HG02623 (cell line): Measurements from ENCODE around the gene GABBR2.

Experiments used
- ATAC-seq: cut with Tn5 transposase; IDR thresholded peaks from one replicate; pipeline ENCODE4 v1.9.1; 2021; ENCODE audit warnings: moderate library complexity; ENCODE audit not compliant: unreplicated experiment

GABBR2 gene

GRCh38 chr9:98378794-98379193 is 329.9 kb downstream of the GABBR2 start:
- ATAC-seq, result no peak

GRCh38 chr9:98378206-98378780 is 330.4 kb downstream of the GABBR2 start:
- no peak for ATAC-seq

GRCh38 chr9:98375138-98375726 is 333.5 kb downstream of the GABBR2 start:
- no peak for ATAC-seq

GRCh38 chr9:98374385-98375051 is 334.2 kb downstream of the GABBR2 start:
- no peak for ATAC-seq

- ATAC-seq, result no peak
Observed at GRCh38 chr9:98373609-98374008, 335.1 kb downstream of the GABBR2 start.

- ATAC-seq, result no peak
Observed at GRCh38 chr9:98372077-98372836, 336.5 kb downstream of the GABBR2 start.

- no peak for ATAC-seq
Observed at GRCh38 chr9:98370976-98371315, 337.8 kb downstream of the GABBR2 start.

- no peak for ATAC-seq
Observed at GRCh38 chr9:98370300-98370975, 338.3 kb downstream of the GABBR2 start.

- ATAC-seq, result no peak
Observed at GRCh38 chr9:98369896-98370295, 338.8 kb downstream of the GABBR2 start.

- no peak for ATAC-seq
Observed at GRCh38 chr9:98369471-98369870, 339.3 kb downstream of the GABBR2 start.

GRCh38 chr9:98369066-98369425 is 339.7 kb downstream of the GABBR2 start:
- no peak for ATAC-seq

GRCh38 chr9:98368366-98369065 is 340.2 kb downstream of the GABBR2 start:
- ATAC-seq, result no peak

- ATAC-seq, result no peak
Observed at GRCh38 chr9:98367923-98368322, 340.8 kb downstream of the GABBR2 start.

GRCh38 chr9:98367371-98367900 is 341.3 kb downstream of the GABBR2 start:
- no peak for ATAC-seq

- no peak for ATAC-seq
Observed at GRCh38 chr9:98365781-98366180, 343.0 kb downstream of the GABBR2 start.

- no peak for ATAC-seq
Observed at GRCh38 chr9:98365227-98365669, 343.5 kb downstream of the GABBR2 start.

- ATAC-seq, result no peak
Observed at GRCh38 chr9:98364086-98364485, 344.6 kb downstream of the GABBR2 start.

GRCh38 chr9:98363644-98364043 is 345.1 kb downstream of the GABBR2 start:
- ATAC-seq, result no peak

GRCh38 chr9:98362624-98363252 is 346.0 kb downstream of the GABBR2 start:
- ATAC-seq, result no peak

GRCh38 chr9:98361645-98362044 is 347.1 kb downstream of the GABBR2 start:
- ATAC-seq, result no peak
